ENCODE measurements around the gene PRC1.

The PRC1 gene

GRCh38 chr15:90979582-90979981 lies 14.8 kb downstream of the PRC1 start:
- peaks cover 36% of the 10 kb centered on the region for H3K79me2 ChIP-seq (ENCODE audit: insufficient read depth, low read length)
- no peaks in the 10 kb centered on the region for H3K9me3 ChIP-seq (ENCODE audit: insufficient read depth, low read length)
- H3K4me2 ChIP-seq (ENCODE audit: low read depth, low read length, poor library complexity, severe bottlenecking) = no peak overlapping the region
- no peaks in the 10 kb centered on the region for H3K9me2 ChIP-seq (replicated peaks; ENCODE audit: insufficient read depth, low read length)
- H3K9ac ChIP-seq (ENCODE audit: low read length) = no peak overlapping the region
- H2AFZ ChIP-seq (ENCODE audit: low read depth, low read length, severe bottlenecking) = no peak overlapping the region
- no peak overlapping the region for H3K27ac ChIP-seq (ENCODE audit: low read depth, low read length)
- H3K36me3 ChIP-seq (ENCODE audit: low read length) = peaks cover 70% of the 10 kb centered on the region
- H4K20me1 ChIP-seq (ENCODE audit: low read depth, low read length) = no peaks in the 10 kb centered on the region; the same call in 1 of the 2 replicates
- H3F3A ChIP-seq (ENCODE audit: insufficient read depth) = no peaks in the 10 kb centered on the region
- no peak overlapping the region for H3K4me3 ChIP-seq (ENCODE audit: insufficient read depth, low read length, poor library complexity, severe bottlenecking)
- H3K27me3 ChIP-seq (ENCODE audit: low read length) = no peaks in the 10 kb centered on the region
- TF ChIP-seq, protein P1, sequence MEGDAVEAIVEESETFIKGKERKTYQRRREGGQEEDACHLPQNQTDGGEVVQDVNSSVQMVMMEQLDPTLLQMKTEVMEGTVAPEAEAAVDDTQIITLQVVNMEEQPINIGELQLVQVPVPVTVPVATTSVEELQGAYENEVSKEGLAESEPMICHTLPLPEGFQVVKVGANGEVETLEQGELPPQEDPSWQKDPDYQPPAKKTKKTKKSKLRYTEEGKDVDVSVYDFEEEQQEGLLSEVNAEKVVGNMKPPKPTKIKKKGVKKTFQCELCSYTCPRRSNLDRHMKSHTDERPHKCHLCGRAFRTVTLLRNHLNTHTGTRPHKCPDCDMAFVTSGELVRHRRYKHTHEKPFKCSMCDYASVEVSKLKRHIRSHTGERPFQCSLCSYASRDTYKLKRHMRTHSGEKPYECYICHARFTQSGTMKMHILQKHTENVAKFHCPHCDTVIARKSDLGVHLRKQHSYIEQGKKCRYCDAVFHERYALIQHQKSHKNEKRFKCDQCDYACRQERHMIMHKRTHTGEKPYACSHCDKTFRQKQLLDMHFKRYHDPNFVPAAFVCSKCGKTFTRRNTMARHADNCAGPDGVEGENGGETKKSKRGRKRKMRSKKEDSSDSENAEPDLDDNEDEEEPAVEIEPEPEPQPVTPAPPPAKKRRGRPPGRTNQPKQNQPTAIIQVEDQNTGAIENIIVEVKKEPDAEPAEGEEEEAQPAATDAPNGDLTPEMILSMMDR (IDR thresholded peaks at IDR 0.05; ENCODE audit: insufficient read depth, low read length, poor library complexity, severe bottlenecking) = no peak
- TF ChIP-seq EZH2phosphoT487 (conservative IDR thresholded peaks at IDR 0.05; ENCODE audit: low read length) = no peak

DNA sequence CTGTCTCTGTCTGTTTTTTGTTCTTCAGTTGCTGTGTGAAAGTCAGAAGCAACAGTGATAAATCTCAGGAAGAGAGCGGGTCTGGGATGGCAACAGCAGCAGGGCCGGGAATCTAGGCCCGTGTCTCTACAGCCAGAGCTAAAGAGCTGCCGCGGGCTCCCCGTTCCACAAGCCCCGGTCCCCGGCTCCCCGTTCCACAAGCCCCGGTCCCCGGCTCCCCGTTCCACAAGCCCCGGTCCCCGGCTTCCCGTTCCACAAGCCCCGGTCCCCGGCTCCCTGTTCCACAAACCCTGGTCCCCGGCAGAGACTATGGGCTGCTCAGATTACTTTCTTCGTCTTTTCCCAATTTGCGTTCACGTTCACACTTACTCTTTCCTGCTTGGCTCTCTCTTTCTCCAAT lies 20.1 kb downstream of the PRC1 start:
- Histone ChIP-seq H3K27ac (ENCODE audit: low read depth, low read length) (no peak overlapping the region), H3K9ac (ENCODE audit: low read length) (no peak overlapping the region), H3K79me2 (ENCODE audit: insufficient read depth, low read length) (0 out of 2 replicates have a peak, but pooled peaks cover 5% of the 10 kb centered on the region), H3K4me3 (ENCODE audit: insufficient read depth, low read length, poor library complexity, severe bottlenecking) (no peak overlapping the region), H3K4me2 (ENCODE audit: low read depth, low read length, poor library complexity, severe bottlenecking) (no peak overlapping the region), H3K9me2 (replicated peaks; ENCODE audit: insufficient read depth, low read length) (no peaks in the 10 kb centered on the region), H3K27me3 (ENCODE audit: low read length) (no peaks in the 10 kb centered on the region), H3F3A (ENCODE audit: insufficient read depth) (no peaks in the 10 kb centered on the region), H3K36me3 (ENCODE audit: low read length) (peaks cover 47% of the 10 kb centered on the region), H2AFZ (ENCODE audit: low read depth, low read length, severe bottlenecking) (no peak overlapping the region), H4K20me1 (ENCODE audit: low read depth, low read length) (no peaks in the 10 kb centered on the region), H3K9me3 (ENCODE audit: insufficient read depth, low read length) (no peaks in the 10 kb centered on the region)
- TF ChIP-seq, protein P1 (IDR thresholded peaks at IDR 0.05; ENCODE audit: insufficient read depth, low read length, poor library complexity, severe bottlenecking) = no peak
- TF ChIP-seq EZH2phosphoT487 (conservative IDR thresholded peaks at IDR 0.05; ENCODE audit: low read length) = no peak

GRCh38 chr15:90972133-90972532 lies 22.2 kb downstream of the PRC1 start:
- Histone ChIP-seq H3K9me3 (ENCODE audit: insufficient read depth, low read length) (no peaks in the 10 kb centered on the region), H2AFZ (ENCODE audit: low read depth, low read length, severe bottlenecking) (no peak overlapping the region), H3K27ac (ENCODE audit: low read depth, low read length) (no peak overlapping the region), H3K9me2 (replicated peaks; ENCODE audit: insufficient read depth, low read length) (no peaks in the 10 kb centered on the region), H3K79me2 (ENCODE audit: insufficient read depth, low read length) (no peaks in the 10 kb centered on the region), H3K36me3 (ENCODE audit: low read length) (peaks cover 48% of the 10 kb centered on the region), H3K9ac (ENCODE audit: low read length) (no peak overlapping the region), H3K27me3 (ENCODE audit: low read length) (no peaks in the 10 kb centered on the region), H3K4me3 (ENCODE audit: insufficient read depth, low read length, poor library complexity, severe bottlenecking) (no peak overlapping the region), H3K4me2 (ENCODE audit: low read depth, low read length, poor library complexity, severe bottlenecking) (no peak overlapping the region), H4K20me1 (ENCODE audit: low read depth, low read length) (no peaks in the 10 kb centered on the region), H3F3A (ENCODE audit: insufficient read depth) (0 out of 2 replicates have a peak, but pooled peaks cover 16% of the 10 kb centered on the region)
- no peak for TF ChIP-seq EZH2phosphoT487 (conservative IDR thresholded peaks at IDR 0.05; ENCODE audit: low read length)
- TF ChIP-seq, protein P1 (IDR thresholded peaks at IDR 0.05; ENCODE audit: insufficient read depth, low read length, poor library complexity, severe bottlenecking) = no peak

Measured in SU-DHL-6 (cell line).